ENCODE data around the gene C8B. TPM values are rescaled to one million over a fixed set of nuclear protein-coding genes. Genes with fewer than 3 reads are reported as not detected.

Gene C8B
- total RNA-seq, result not detected in 2 replicates

GRCh38 chr1:56965916-56966697 lies at the start of gene C8B:
C8B (minus strand) TSS chr1:56966015; CDS start chr1:56965948, 67 bp downstream.

Other genes with a start within 250 kb of the C8B start
- not detected in 2 replicates for gene FYB2, start 146.6 kb downstream of the C8B start, total RNA-seq
- gene C8A, start 111.2 kb downstream of the C8B start, total RNA-seq, result not detected in 2 replicates